HEK293 (cell line): ENCODE measurements around the gene FAM124B.

ENCODE experiments used
- CTCF ChIA-PET: fragments of 350-600 bp; formaldehyde crosslinking; extraction: SDS; loops from one replicate; lab custom pipeline; 2021; ENCODE audit warnings: antibody characterized with exemption; lab: Yijun Ruan, JAX
- POLR2A ChIA-PET: fragments of 300-600 bp; formaldehyde crosslinking; extraction: SDS; loops from one replicate; lab custom pipeline; 2020; ENCODE audit warnings: antibody characterized with exemption, inconsistent platforms; lab: Yijun Ruan, JAX
- H3K27ac ChIP-seq: fragments of 200-500 bp; sonication (Bioruptor generic); 2 replicates; pipeline ENCODE4 v1.5.1; 2014; ENCODE audit warnings: low read depth, low read length, control low read depth, inconsistent platforms; ENCODE audit errors: extremely low read depth
- H3K36me3 ChIP-seq, 2 experiments: fragments of 200-500 bp in 1 of 2; sonication (Bioruptor generic) in 1 of 2; 1 replicate in 1 of 2; 2 replicates in 1 of 2; pipeline ENCODE4 v1.5.1; 2014 to 2017; ENCODE audit warnings: inconsistent platforms in 2 of 2, low read length in 2 of 2; ENCODE audit not compliant: control insufficient read depth in 2 of 2, insufficient read depth in 1 of 2
- H3K4me1 ChIP-seq: fragments of 200-500 bp; sonication (Bioruptor generic); 2 replicates; pipeline ENCODE4 v1.5.1; 2014; ENCODE audit warnings: mild to moderate bottlenecking, low read length, inconsistent platforms; ENCODE audit not compliant: control insufficient read depth, insufficient read depth
- H3K4me3 ChIP-seq: 2 replicates; pipeline ENCODE4 v1.5.1; 2011; ENCODE audit warnings: low read depth, mild to moderate bottlenecking, control low read depth, low read length, moderate library complexity
- H3K9me3 ChIP-seq: fragments of 200-500 bp; sonication (Bioruptor generic); 2 replicates; pipeline ENCODE4 v1.5.1; 2014; ENCODE audit warnings: low read depth, low read length, inconsistent platforms; ENCODE audit not compliant: control insufficient read depth, insufficient read depth
- IKZF3 ChIP-seq: fragments of 450-650 bp; IDR thresholded peaks from 2 replicates; pipeline ENCODE4 v1.5.0; 2018; ENCODE audit warnings: missing biosample characterization, mild to moderate bottlenecking, missing genetic modification characterization, moderate library complexity
- INSM2 ChIP-seq: fragments of 450-650 bp; formaldehyde crosslinking; IDR thresholded peaks from 2 replicates; pipeline ENCODE4 v1.5.1; 2016; ENCODE audit warnings: missing biosample characterization, missing genetic modification characterization
- PRDM6 ChIP-seq: fragments of 450-650 bp; formaldehyde crosslinking; IDR thresholded peaks from 2 replicates; pipeline ENCODE4 v1.5.1; 2017; ENCODE audit warnings: missing biosample characterization, missing genetic modification characterization
- RBAK ChIP-seq: fragments of 450-650 bp; formaldehyde crosslinking; IDR thresholded peaks from 2 replicates; pipeline ENCODE4 v1.5.1; 2016; ENCODE audit warnings: missing biosample characterization, missing genetic modification characterization
- SP3 ChIP-seq: fragments of 450-650 bp; formaldehyde crosslinking; IDR thresholded peaks from 2 replicates; pipeline ENCODE4 v1.5.1; 2016; ENCODE audit warnings: missing biosample characterization, missing genetic modification characterization
- YY1 ChIP-seq: fragments of 450-650 bp; formaldehyde crosslinking; IDR thresholded peaks from 2 replicates; pipeline ENCODE4 v1.5.1; 2018; ENCODE audit warnings: missing biosample characterization, missing genetic modification characterization
- ZBTB26 ChIP-seq: fragments of 450-650 bp; formaldehyde crosslinking; optimal IDR thresholded peaks from 2 replicates; pipeline ENCODE3; 2016; ENCODE audit warnings: missing biosample characterization, mild to moderate bottlenecking, missing genetic modification characterization
- ZBTB48 ChIP-seq: fragments of 450-650 bp; formaldehyde crosslinking; IDR thresholded peaks from 2 replicates; pipeline ENCODE4 v1.5.1; 2016; ENCODE audit warnings: missing biosample characterization, missing genetic modification characterization
- ZBTB7A ChIP-seq: fragments of 450-650 bp; formaldehyde crosslinking; IDR thresholded peaks from 2 replicates; pipeline ENCODE4 v1.5.1; 2016; ENCODE audit warnings: low read depth, missing biosample characterization, missing genetic modification characterization
- ZNF155 ChIP-seq: fragments of 450-650 bp; formaldehyde crosslinking; IDR thresholded peaks from 2 replicates; pipeline ENCODE4 v1.5.1; 2016; ENCODE audit warnings: missing biosample characterization, missing genetic modification characterization
- ZNF174 ChIP-seq: fragments of 450-650 bp; formaldehyde crosslinking; IDR thresholded peaks from 2 replicates; pipeline ENCODE4 v1.5.0; 2017; ENCODE audit warnings: missing biosample characterization, mild to moderate bottlenecking, missing genetic modification characterization
- ZNF202 ChIP-seq: fragments of 450-650 bp; formaldehyde crosslinking; IDR thresholded peaks from 2 replicates; pipeline ENCODE4 v1.5.1; 2016; ENCODE audit warnings: missing biosample characterization, missing genetic modification characterization, borderline replicate concordance
- ZNF302 ChIP-seq: fragments of 450-650 bp; formaldehyde crosslinking; IDR thresholded peaks from 2 replicates; pipeline ENCODE4 v1.5.1; 2016; ENCODE audit warnings: missing biosample characterization, missing genetic modification characterization, low read depth
- ZNF416 ChIP-seq: fragments of 450-650 bp; formaldehyde crosslinking; IDR thresholded peaks from 2 replicates; pipeline ENCODE4 v1.5.1; 2016; ENCODE audit warnings: missing biosample characterization, missing genetic modification characterization
- ZNF423 ChIP-seq: fragments of 450-650 bp; formaldehyde crosslinking; IDR thresholded peaks from 2 replicates; pipeline ENCODE4 v1.5.1; 2016; ENCODE audit warnings: missing biosample characterization, missing genetic modification characterization
- ZNF510 ChIP-seq: fragments of 450-650 bp; formaldehyde crosslinking; IDR thresholded peaks from 2 replicates; pipeline ENCODE4 v1.5.1; 2018; ENCODE audit warnings: mild to moderate bottlenecking, missing genetic modification characterization, missing biosample characterization; ENCODE audit not compliant: insufficient replicate concordance
- ZNF558 ChIP-seq: fragments of 450-650 bp; formaldehyde crosslinking; IDR thresholded peaks from 2 replicates; pipeline ENCODE4 v1.5.1; 2016; ENCODE audit warnings: missing biosample characterization, missing genetic modification characterization
- ZNF76 ChIP-seq: fragments of 450-650 bp; formaldehyde crosslinking; IDR thresholded peaks from 2 replicates; pipeline ENCODE4; 2016; ENCODE audit warnings: low read depth, missing biosample characterization, missing genetic modification characterization, borderline replicate concordance
- ZNF777 ChIP-seq: fragments of 450-650 bp; formaldehyde crosslinking; IDR thresholded peaks from 2 replicates; pipeline ENCODE4 v1.5.1; 2017; ENCODE audit warnings: missing biosample characterization, missing genetic modification characterization, borderline replicate concordance
- ZSCAN5A ChIP-seq: fragments of 450-650 bp; formaldehyde crosslinking; IDR thresholded peaks from 2 replicates; pipeline ENCODE4 v1.5.1; 2016; ENCODE audit warnings: missing biosample characterization, missing genetic modification characterization

The FAM124B gene

GRCh38 chr2:224393157-224393872 is 8.6 kb downstream of the FAM124B start (continued):
- TF ChIP-seq ZNF202 (tag by site-specific recombination) (no peak), ZNF302 (tag by site-specific recombination) (no peak)

GRCh38 chr2:224392545-224392944 is 9.4 kb downstream of the FAM124B start:
- TF ChIP-seq ZNF76 (tag by site-specific recombination) (no peak), YY1 (tag by site-specific recombination) (no peak), ZBTB26 (tag by site-specific recombination) (no peak), RBAK (no peak), ZNF558 (tag by site-specific recombination) (no peak), PRDM6 (tag by site-specific recombination) (no peak), ZBTB48 (tag by site-specific recombination) (no peak), ZNF423 (no peak), ZNF155 (no peak), ZNF416 (tag by site-specific recombination) (no peak), ZNF174 (tag by site-specific recombination) (no peak), ZBTB7A (tag by site-specific recombination) (no peak), IKZF3 (tag by site-specific recombination) (no peak), SP3 (tag by site-specific recombination) (no peak), ZNF777 (tag by site-specific recombination) (no peak), INSM2 (tag by site-specific recombination) (no peak), ZNF510 (tag by site-specific recombination) (no peak), ZSCAN5A (no peak)
- Histone ChIP-seq H3K9me3 (no peaks in the 10 kb centered on the region), H3K27ac (no peak overlapping the region), H3K4me1 (no peaks in the 10 kb centered on the region), H3K36me3 (no peaks in the 10 kb centered on the region), H3K4me3 (no peak overlapping the region)
- CTCF ChIA-PET = interaction anchor here (0.6 to 0.8 kb wide), 4 partner anchors 20 to 1183 kb away, joined by 3 read pairs; no protein-coding TSS in a partner anchor
- POLR2A ChIA-PET = no interaction called here
